Ovary (tissue), 9 donors: ENCODE data around the gene CFAP299. TPM values are rescaled to one million over a fixed set of nuclear protein-coding genes. Genes with fewer than 3 reads are reported as not detected.

ENCODE experiments used
- DNase-seq, 5 donors: peaks; one replicate each; pipeline ENCODE4 v3.0.0-alpha.2; 2019 to 2020
- H3K27ac ChIP-seq, 2 donors: fragments of 200-600 bp; one replicate each; pipeline versions ENCODE4 v1.5.1 to v1.8.0; 2019 to 2022
- H3K27me3 ChIP-seq: fragments of 200-600 bp; one replicate; pipeline ENCODE4 v1.8.0; 2022
- H3K36me3 ChIP-seq: fragments of 200-600 bp; sonication (generic); one replicate; pipeline ENCODE4 v1.5.1; 2019
- H3K4me1 ChIP-seq: one replicate; pipeline ENCODE4 v1.8.1; 2013; ENCODE audit warnings: mild to moderate bottlenecking, moderate library complexity; ENCODE audit not compliant: insufficient read depth
- H3K4me3 ChIP-seq: fragments of 200-600 bp; sonication (generic); one replicate; pipeline ENCODE4 v1.5.1; 2017
- H3K9me3 ChIP-seq, 2 donors: fragments of 200-600 bp in 1 of 2; sonication (generic) in 1 of 2; one replicate each; pipeline versions ENCODE4 v1.5.1 to v1.8.1; 2013 to 2019; ENCODE audit warnings: mild to moderate bottlenecking in 1 of 2, moderate library complexity in 1 of 2
- CTCF ChIP-seq, 3 donors: fragments of 450-650 bp in 2 of 3; fragments of 200-600 bp in 1 of 3; IDR thresholded peaks; one replicate each; pipeline versions ENCODE4 v1.5.1 to v1.8.0; 2016 to 2022; ENCODE audit warnings: antibody characterized with exemption in 3 of 3, mild to moderate bottlenecking in 1 of 3
- EP300 ChIP-seq: sonication (generic); formaldehyde crosslinking; IDR thresholded peaks from one replicate; pipeline ENCODE4 v1.6.1; 2017; ENCODE audit warnings: antibody characterized with exemption
- POLR2A ChIP-seq: fragments of 450-650 bp; IDR thresholded peaks from one replicate; pipeline ENCODE4 v1.6.1; 2017; ENCODE audit warnings: antibody characterized with exemption, mild to moderate bottlenecking, moderate library complexity
- WGBS, 3 donors: extraction: QIAGEN DNeasy Blood & Tissue Kit in 1 of 3; methylation state at CpG; one replicate each; pipeline versions ENCODE4 v1.1.5 to v1.1.7; 2013 to 2017; 5-methylcytosine and 5-hydroxymethylcytosine counted together
- intact Hi-C, 4 donors: fragments of 100-400 bp; cut with DNase I; formaldehyde crosslinking; loops; one replicate each; pipeline versions ENCODE4 v1.11.0 to v1.15.1; 2022 to 2023
- polyA plus RNA-seq, 2 donors: library from polyadenylated mRNA; stranded (reverse); fragments of 200-250 nt in 1 of 2; fragments of 350-450 nt in 1 of 2; fragmentation: Illumina TruSeq in 1 of 2; extraction: RNeasy Lipid Tissue Mini Kit (QIAGEN cat#74804) in 1 of 2; gene quantifications; one replicate each; pipeline ENCODE4 v1.2.3, GENCODE V29; 2013 to 2014
- total RNA-seq, 7 donors: library from RNA; depleted of rRNA in 2 of 7; stranded (reverse); fragments of >200 nt in 2 of 7; fragmentation: NEBNext Ultra II Directional in 3 of 7; extraction: Animal tissue kit (Norgen Biotek cat#: 25700) in 3 of 7; gene quantifications; one replicate each; pipeline versions ENCODE4 v1.1.0 to v1.2.4, GENCODE V29; 2016 to 2023
- donor health status: DM: no; HTN: no; CAD: no; lungs with moderate emphysema.
- donor health status: DM: no; HTN: no; CAD: no.
- donor health status: Bipolar disorder and iron deficiency.
- donor health status: DM: yes; HTN: yes; CAD: no.
- donor health status: DM: no; HTN: no; CAD: no.
- donor health status: DM: yes; HTN: yes; CAD: no.

The CFAP299 gene
- total and polyA plus RNA-seq, 9 donors: 0.32 to 17.0 (median 0.97) TPM; not detected in 2

- no peak overlapping the region for H3K4me3 ChIP-seq
- intact Hi-C loops: no loop called here
- no peaks in the 10 kb centered on the region for H3K9me3 ChIP-seq
- TF ChIP-seq CTCF (IDR thresholded peaks at IDR 0.05) (no peak), POLR2A (no peak), EP300 (no peak)
- no peaks in the 10 kb centered on the region for H3K27me3 ChIP-seq
- H3K36me3 ChIP-seq: no peaks in the 10 kb centered on the region
- no peak overlapping the region for H3K27ac ChIP-seq
- peaks cover 4% of the 10 kb centered on the region for H3K4me1 ChIP-seq
- no peak for DNase-seq
- 84 to 90% (median 89%) methylated on average over 2 of the region's 2 CpGs for WGBS, 3 donors
These were observed 585.9 kb downstream of the CFAP299 start for GRCh38 chr4:80921441-80921840.

GRCh38 chr4:80922941-80923340 lies 587.4 kb downstream of the CFAP299 start:
- intact Hi-C loops: no loop called here
- Histone ChIP-seq H3K4me3 (no peak overlapping the region), H3K36me3 (no peaks in the 10 kb centered on the region), H3K27ac (no peak overlapping the region), H3K27me3 (no peaks in the 10 kb centered on the region), H3K9me3 (no peaks in the 10 kb centered on the region), H3K4me1 (peaks cover 6% of the 10 kb centered on the region)
- 49 to 67% (median 67%) methylated on average over 2 of the region's 2 CpGs for WGBS, 3 donors
- no peak for TF ChIP-seq CTCF (IDR thresholded peaks at IDR 0.05)
- TF ChIP-seq POLR2A: no peak
- TF ChIP-seq EP300: no peak
- no peak for DNase-seq

- H3K4me3 ChIP-seq: no peak overlapping the region
- 95 to 100% (median 100%) methylated on average over 1 of the region's 1 CpG for WGBS, 3 donors
- no peak overlapping the region for H3K27ac ChIP-seq
- no peak for TF ChIP-seq POLR2A
- no peak for TF ChIP-seq CTCF (IDR thresholded peaks at IDR 0.05)
- TF ChIP-seq EP300: no peak
- no peak for DNase-seq
- H3K27me3 ChIP-seq: no peaks in the 10 kb centered on the region
- H3K36me3 ChIP-seq: no peaks in the 10 kb centered on the region
- intact Hi-C loops: no loop called here
- H3K9me3 ChIP-seq: no peaks in the 10 kb centered on the region
- H3K4me1 ChIP-seq: peaks cover 6% of the 10 kb centered on the region
These were observed 589.8 kb downstream of the CFAP299 start for GRCh38 chr4:80925293-80925692.

GRCh38 chr4:80926446-80926845 lies 590.9 kb downstream of the CFAP299 start:
- Histone ChIP-seq H3K27ac (no peak overlapping the region), H3K4me1 (peaks cover 8% of the 10 kb centered on the region), H3K27me3 (no peaks in the 10 kb centered on the region), H3K4me3 (no peak overlapping the region), H3K9me3 (no peaks in the 10 kb centered on the region), H3K36me3 (no peaks in the 10 kb centered on the region)
- WGBS, 3 donors: 75 to 89% (median 77%) methylated on average over 1 of the region's 1 CpG
- DNase-seq: no peak
- TF ChIP-seq POLR2A (no peak), CTCF (IDR thresholded peaks at IDR 0.05) (no peak), EP300 (no peak)
- intact Hi-C loops: no loop called here
